HEK293T (cell line): ENCODE results near the gene ARID3A.

ENCODE experiments used
- BHLHE40 ChIP-seq: fragments of 450-650 bp; IDR thresholded peaks from 2 replicates; pipeline ENCODE4 v1.6.1; 2016; ENCODE audit warnings: mild to moderate bottlenecking, moderate library complexity, borderline replicate concordance
- ELF4 ChIP-seq: fragments of 450-650 bp; IDR thresholded peaks from 2 replicates; pipeline ENCODE4 v1.6.1; 2017; ENCODE audit warnings: antibody characterized with exemption
- FOXK2 ChIP-seq: fragments of 450-650 bp; IDR thresholded peaks from 2 replicates; pipeline ENCODE4 v1.6.1; 2016; ENCODE audit warnings: mild to moderate bottlenecking
- HDGF ChIP-seq: fragments of 450-650 bp; IDR thresholded peaks from 2 replicates; pipeline ENCODE4 v1.6.1; 2017; ENCODE audit warnings: antibody characterized with exemption, borderline replicate concordance
- L3MBTL2 ChIP-seq: fragments of 450-650 bp; conservative IDR thresholded peaks from 2 replicates; pipeline ENCODE4 v1.6.1; 2016; ENCODE audit warnings: mild to moderate bottlenecking
- SP1 ChIP-seq: fragments of 450-650 bp; IDR thresholded peaks from 2 replicates; pipeline ENCODE4 v1.6.1; 2017
- SUZ12 ChIP-seq: fragments of 450-650 bp; IDR thresholded peaks from 2 replicates; pipeline ENCODE4 v1.6.1; 2016; ENCODE audit warnings: mild to moderate bottlenecking
- ZNF384 ChIP-seq: fragments of 450-650 bp; IDR thresholded peaks from 2 replicates; pipeline ENCODE4 v1.6.1; 2016

DNA sequence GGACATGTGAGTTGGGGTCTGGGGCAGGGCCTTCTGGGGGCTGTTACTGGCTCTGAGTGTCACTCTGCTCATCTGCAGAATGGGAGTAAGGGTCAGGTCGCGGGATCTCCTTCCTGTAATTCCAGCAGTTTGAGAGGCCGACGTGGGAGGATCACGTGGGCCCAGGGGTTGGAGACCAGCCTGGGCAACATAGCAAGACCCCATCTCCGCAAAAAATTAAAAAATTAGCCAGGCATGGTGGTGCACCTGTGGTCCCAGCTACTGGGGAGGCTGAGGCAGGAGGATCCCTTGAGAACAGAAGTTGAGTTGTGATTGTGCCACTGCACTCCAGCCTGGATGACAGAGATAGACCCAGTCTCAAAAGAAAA is 4.0 kb downstream of the ARID3A start:
- TF ChIP-seq L3MBTL2 (no peak), BHLHE40 (no peak), ZNF384 (no peak), SUZ12 (no peak), SP1 (no peak), ELF4 (no peak), HDGF (no peak), FOXK2 (no peak)
